ENCODE results near the gene MAST4. TPM values are rescaled to one million over a fixed set of nuclear protein-coding genes. Genes with fewer than 3 reads are reported as not detected.

Gene MAST4
- total RNA-seq, 2 donors from 2014 or later = 36.8 to 45.7 TPM

DNA sequence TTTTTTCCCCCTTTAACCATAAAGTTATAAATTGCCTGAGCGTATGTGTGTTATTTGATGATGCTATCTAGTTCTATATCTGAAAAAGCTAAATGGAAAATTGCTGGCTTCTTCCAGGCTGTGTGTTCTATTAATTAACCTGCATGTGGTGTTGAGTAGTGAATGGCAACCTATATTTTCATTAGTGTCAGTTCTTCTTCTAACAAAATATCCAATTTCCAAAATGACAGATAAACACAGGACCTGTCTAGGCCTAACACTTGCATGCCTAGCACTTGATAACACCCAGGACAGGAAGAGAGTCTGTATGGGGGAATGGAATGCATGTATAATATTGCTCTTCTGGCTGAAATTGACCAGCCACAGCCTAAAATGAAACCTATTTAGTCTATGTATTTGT lies 508.7 kb downstream of the MAST4 start:
- DNase-seq (ENCODE audit: low spot score) = no peak
- TF ChIP-seq, protein P1, sequence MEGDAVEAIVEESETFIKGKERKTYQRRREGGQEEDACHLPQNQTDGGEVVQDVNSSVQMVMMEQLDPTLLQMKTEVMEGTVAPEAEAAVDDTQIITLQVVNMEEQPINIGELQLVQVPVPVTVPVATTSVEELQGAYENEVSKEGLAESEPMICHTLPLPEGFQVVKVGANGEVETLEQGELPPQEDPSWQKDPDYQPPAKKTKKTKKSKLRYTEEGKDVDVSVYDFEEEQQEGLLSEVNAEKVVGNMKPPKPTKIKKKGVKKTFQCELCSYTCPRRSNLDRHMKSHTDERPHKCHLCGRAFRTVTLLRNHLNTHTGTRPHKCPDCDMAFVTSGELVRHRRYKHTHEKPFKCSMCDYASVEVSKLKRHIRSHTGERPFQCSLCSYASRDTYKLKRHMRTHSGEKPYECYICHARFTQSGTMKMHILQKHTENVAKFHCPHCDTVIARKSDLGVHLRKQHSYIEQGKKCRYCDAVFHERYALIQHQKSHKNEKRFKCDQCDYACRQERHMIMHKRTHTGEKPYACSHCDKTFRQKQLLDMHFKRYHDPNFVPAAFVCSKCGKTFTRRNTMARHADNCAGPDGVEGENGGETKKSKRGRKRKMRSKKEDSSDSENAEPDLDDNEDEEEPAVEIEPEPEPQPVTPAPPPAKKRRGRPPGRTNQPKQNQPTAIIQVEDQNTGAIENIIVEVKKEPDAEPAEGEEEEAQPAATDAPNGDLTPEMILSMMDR (IDR thresholded peaks at IDR 0.05) = no peak
- no peak for TF ChIP-seq POLR2AphosphoS5 (IDR thresholded peaks at IDR 0.05)
- no peak for TF ChIP-seq POLR2A (IDR thresholded peaks at IDR 0.05)
- no peaks in the 10 kb centered on the region for H3K4me1 ChIP-seq (replicated peaks)
- no peaks in the 10 kb centered on the region for H3K27me3 ChIP-seq (replicated peaks; ENCODE audit: insufficient read depth)
- H3K4me3 ChIP-seq = no peak overlapping the region
- intact Hi-C loops (cut with DNase I) = no loop called here
- H3K36me3 ChIP-seq = no peaks in the 10 kb centered on the region
- H3K9me3 ChIP-seq = no peaks in the 10 kb centered on the region
- 77% methylated on average over 1 of the region's 1 CpG for WGBS
- H3K27ac ChIP-seq = no peak overlapping the region

DNA sequence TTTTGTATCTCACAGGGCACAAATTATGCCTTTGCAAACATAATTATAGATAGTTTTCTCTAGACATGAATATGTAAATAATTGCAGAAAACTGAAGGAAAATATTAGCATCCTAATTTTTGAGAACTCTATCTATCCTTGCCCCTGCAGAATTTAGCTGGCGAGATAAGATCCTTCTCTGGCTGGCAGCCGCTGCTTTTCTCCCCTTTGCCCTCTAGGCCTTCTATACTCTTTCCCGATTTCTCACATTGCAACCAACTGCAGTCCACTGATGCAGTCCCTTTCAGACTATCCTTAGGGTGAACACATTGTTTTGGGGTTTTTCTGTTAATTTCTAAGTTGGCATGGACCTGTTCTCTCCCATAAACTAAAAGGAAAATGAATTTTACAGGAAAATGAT lies 509.1 kb downstream of the MAST4 start:
- no peak for TF ChIP-seq POLR2A (IDR thresholded peaks at IDR 0.05)
- no peak for TF ChIP-seq POLR2AphosphoS5 (IDR thresholded peaks at IDR 0.05)
- TF ChIP-seq, protein P1 (IDR thresholded peaks at IDR 0.05) = no peak
- Histone ChIP-seq H3K4me1 (replicated peaks) (no peaks in the 10 kb centered on the region), H3K27me3 (replicated peaks; ENCODE audit: insufficient read depth) (no peaks in the 10 kb centered on the region), H3K9me3 (no peaks in the 10 kb centered on the region), H3K36me3 (no peaks in the 10 kb centered on the region), H3K27ac (no peak overlapping the region), H3K4me3 (no peak overlapping the region)
- intact Hi-C loops (cut with DNase I) = no loop called here
- DNase-seq (ENCODE audit: low spot score) = no peak
- WGBS = 96% methylated on average over 3 of the region's 3 CpGs

DNA sequence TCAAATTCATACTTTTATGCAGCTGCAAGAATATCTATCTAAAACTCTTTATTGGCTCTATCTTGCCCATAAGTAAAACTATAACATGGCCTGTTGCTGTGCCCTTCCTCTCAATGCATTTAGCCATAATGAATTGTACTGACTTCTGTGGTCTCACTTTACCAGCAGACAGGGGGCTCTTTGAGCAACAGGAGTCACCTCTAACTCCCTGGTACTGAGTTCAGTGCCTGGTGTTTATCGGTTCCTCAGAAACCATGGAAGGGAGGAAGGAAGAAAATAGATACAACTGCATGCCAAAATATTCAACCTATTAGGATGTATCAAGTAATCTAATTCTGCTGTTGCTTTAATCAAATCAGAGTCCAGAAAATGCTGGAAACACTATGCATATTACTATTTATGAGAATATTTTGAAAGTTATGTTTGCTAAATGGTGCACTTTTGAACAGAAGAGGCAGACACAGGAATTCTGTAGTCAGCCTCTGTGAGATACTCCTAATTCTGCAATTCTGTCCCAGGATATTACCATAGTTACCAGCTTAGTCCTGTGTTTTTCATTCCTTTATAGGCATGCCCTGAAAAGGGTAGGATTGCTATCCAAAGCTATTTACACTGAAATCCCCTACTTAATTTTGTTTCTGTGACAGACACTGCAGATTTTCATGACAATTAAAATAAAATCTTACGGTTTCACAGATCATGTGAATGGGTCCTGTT lies 510.6 kb downstream of the MAST4 start:
- Histone ChIP-seq H3K4me3 (no peak overlapping the region), H3K9me3 (no peaks in the 10 kb centered on the region), H3K4me1 (replicated peaks) (no peaks in the 10 kb centered on the region), H3K27me3 (replicated peaks; ENCODE audit: insufficient read depth) (no peaks in the 10 kb centered on the region), H3K27ac (no peak overlapping the region), H3K36me3 (no peaks in the 10 kb centered on the region)
- WGBS = 82% methylated on average over 2 of the region's 2 CpGs
- TF ChIP-seq, protein P1 (IDR thresholded peaks at IDR 0.05) = no peak
- TF ChIP-seq POLR2AphosphoS5 (IDR thresholded peaks at IDR 0.05) (no peak), POLR2A (IDR thresholded peaks at IDR 0.05) (no peak)
- intact Hi-C loops (cut with DNase I) = no loop called here
- DNase-seq (ENCODE audit: low spot score) = no peak

DNA sequence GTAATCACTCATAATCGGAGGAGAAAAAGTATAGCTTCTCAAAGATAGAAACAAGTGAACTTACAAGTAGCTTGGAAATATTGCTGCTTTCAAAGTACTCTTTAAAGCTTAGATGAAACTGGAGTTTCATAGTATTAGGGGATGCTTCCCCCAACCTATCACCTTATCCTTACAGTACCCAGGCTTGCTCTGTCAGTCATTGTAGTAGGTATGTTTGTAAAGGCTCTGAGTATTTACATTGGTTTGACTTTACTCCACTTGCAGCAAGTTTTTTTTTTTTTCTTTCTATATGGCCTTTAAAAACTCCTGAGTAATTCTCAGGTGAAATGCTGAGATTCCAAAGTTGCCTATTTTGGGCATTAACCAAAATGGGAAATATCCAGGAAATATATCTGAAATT lies 515.6 kb downstream of the MAST4 start:
- Histone ChIP-seq H3K4me3 (no peak overlapping the region), H3K27ac (no peak overlapping the region), H3K4me1 (replicated peaks) (no peaks in the 10 kb centered on the region), H3K9me3 (no peaks in the 10 kb centered on the region), H3K36me3 (no peaks in the 10 kb centered on the region), H3K27me3 (replicated peaks; ENCODE audit: insufficient read depth) (no peaks in the 10 kb centered on the region)
- TF ChIP-seq, protein P1 (IDR thresholded peaks at IDR 0.05) = no peak
- TF ChIP-seq POLR2A (IDR thresholded peaks at IDR 0.05) (no peak), POLR2AphosphoS5 (IDR thresholded peaks at IDR 0.05) (no peak)
- DNase-seq (ENCODE audit: low spot score) = no peak
- intact Hi-C loops (cut with DNase I) = no loop called here
- 64% methylated on average over 1 of the region's 1 CpG for WGBS

DNA sequence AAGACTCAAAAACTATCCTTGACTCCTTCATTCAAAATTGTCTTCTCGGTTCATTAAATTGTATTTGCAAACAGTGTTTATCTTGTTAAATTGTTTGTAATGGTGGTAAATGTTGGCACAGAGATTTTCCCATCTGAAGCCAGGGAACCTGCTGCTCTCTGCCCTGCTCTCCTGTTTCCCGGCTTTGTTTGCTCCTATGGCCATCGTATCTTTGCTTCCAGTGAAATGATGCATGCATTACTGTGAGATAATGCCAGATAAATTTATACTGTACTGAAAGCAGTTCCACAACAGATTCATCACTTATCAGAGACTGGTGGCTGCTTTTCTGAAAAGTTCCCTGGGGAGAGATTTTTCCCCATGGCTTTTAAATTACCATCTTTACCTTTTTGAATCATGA lies 519.1 kb downstream of the MAST4 start:
- WGBS = 36% methylated on average over 3 of the region's 3 CpGs
- DNase-seq (ENCODE audit: low spot score) = no peak
- H3K27ac ChIP-seq = no peak overlapping the region
- H3K4me3 ChIP-seq = no peak overlapping the region
- TF ChIP-seq POLR2AphosphoS5 (IDR thresholded peaks at IDR 0.05) = no peak
- TF ChIP-seq POLR2A (IDR thresholded peaks at IDR 0.05) = no peak
- TF ChIP-seq, protein P1 (IDR thresholded peaks at IDR 0.05) = no peak
- intact Hi-C loops (cut with DNase I) = no loop called here
- no peaks in the 10 kb centered on the region for H3K36me3 ChIP-seq
- H3K9me3 ChIP-seq = no peaks in the 10 kb centered on the region
- no peaks in the 10 kb centered on the region for H3K27me3 ChIP-seq (replicated peaks; ENCODE audit: insufficient read depth)
- no peaks in the 10 kb centered on the region for H3K4me1 ChIP-seq (replicated peaks)
